Subcutaneous adipose tissue (tissue), 4 donors: ENCODE results near the gene BPNT1. TPM values are rescaled to one million over a fixed set of nuclear protein-coding genes. Genes with fewer than 3 reads are reported as not detected.

ENCODE experiments used
- CTCF ChIP-seq: fragments of 450-650 bp; IDR thresholded peaks from one replicate; pipeline ENCODE4 v1.5.1; 2016; ENCODE audit warnings: low read depth, mild to moderate bottlenecking, control low read depth, antibody characterized with exemption, moderate library complexity
- total RNA-seq, 4 donors: library from RNA; depleted of rRNA; stranded (reverse); fragments of >200 nt; gene quantifications; one replicate each; pipeline ENCODE4 v1.1.0, GENCODE V29; 2016

Gene BPNT1
- total RNA-seq, 4 donors from 2014 or later = 12.4 to 19.0 (median 15.6) TPM

GRCh38 chr1:220093361-220094015, 3.9 kb upstream of the BPNT1 start:
- no peak for TF ChIP-seq CTCF

DNA sequence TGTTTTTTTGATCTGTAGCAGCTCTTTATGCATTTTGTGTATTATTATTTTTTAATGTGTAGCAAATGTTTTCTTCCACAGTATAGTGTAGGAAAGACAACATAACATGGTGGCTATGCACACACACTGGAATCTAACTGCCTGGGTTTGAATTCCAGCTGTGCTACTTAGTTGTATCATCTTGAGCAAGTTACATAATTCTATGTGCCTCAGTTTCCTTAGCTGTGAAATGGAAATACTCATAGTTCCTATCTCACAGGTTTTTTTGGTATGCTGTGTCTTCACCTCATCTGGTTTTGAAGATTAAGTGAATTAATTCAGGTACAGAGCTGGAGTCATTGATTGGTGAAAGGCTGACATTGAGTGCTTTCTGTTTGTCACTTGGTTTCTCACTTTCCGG, 3.1 kb upstream of the BPNT1 start:
- TF ChIP-seq CTCF = no peak

DNA sequence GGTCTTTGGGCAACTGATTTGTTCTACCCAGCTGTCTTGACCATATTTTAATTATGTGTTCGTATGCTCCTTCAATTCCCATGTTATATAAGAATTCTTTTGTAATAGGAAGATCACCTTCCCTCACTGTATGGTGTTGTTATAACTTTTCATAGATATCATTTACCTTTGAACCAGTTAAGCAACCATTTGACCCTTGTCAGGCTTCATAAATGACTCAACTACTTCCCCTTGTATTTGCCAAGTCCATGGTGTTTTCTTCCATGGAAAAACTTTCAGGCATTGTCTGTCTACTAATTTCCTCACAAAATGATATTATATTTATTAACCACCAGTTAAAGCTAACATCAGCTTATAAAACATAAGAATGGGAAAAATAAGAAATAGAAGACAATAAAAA, 5.1 kb downstream of the BPNT1 start:
- TF ChIP-seq CTCF = no peak

GRCh38 chr1:220077887-220078286, 11.7 kb downstream of the BPNT1 start:
- TF ChIP-seq CTCF = no peak

DNA sequence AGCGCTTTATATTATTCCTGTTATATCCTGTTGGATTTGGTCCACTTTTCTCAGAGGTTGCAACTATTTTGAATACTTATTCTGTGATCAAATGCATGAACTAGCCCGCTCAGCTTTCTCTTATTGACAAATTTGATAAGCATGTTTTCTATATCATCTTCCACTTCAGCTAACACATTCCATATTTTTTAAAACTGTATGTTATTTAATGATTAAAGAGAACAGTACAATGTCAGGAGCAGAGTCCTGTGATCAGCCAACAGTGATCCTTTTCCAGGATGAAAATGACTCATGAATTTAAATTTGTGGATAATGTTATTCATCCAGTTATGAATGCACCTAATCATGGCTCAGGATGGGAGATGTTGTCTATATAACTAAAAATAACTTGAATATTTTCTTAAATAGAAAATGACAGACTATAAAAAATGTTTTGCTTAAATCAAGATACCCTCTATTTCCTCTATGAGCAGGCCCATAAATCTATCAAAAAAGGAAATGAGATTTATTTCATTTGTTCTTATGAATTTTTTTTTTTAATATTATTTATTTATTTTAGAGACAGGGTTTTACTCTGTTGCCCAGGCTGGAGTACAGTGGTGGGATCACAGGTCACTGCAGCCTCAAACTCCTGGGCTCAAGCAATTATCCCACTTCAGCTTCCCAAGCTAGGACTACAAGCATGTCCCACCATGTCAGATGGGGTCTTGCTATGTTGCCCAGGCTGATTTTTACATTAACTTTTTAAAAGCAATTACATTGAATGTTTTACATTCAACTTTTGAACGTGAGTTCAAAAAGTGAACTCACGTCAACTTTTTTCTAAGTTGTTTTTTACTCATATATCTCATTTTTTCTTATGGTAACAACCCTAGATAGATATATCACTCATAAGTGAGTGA, 12.5 kb downstream of the BPNT1 start:
- TF ChIP-seq CTCF = no peak

DNA sequence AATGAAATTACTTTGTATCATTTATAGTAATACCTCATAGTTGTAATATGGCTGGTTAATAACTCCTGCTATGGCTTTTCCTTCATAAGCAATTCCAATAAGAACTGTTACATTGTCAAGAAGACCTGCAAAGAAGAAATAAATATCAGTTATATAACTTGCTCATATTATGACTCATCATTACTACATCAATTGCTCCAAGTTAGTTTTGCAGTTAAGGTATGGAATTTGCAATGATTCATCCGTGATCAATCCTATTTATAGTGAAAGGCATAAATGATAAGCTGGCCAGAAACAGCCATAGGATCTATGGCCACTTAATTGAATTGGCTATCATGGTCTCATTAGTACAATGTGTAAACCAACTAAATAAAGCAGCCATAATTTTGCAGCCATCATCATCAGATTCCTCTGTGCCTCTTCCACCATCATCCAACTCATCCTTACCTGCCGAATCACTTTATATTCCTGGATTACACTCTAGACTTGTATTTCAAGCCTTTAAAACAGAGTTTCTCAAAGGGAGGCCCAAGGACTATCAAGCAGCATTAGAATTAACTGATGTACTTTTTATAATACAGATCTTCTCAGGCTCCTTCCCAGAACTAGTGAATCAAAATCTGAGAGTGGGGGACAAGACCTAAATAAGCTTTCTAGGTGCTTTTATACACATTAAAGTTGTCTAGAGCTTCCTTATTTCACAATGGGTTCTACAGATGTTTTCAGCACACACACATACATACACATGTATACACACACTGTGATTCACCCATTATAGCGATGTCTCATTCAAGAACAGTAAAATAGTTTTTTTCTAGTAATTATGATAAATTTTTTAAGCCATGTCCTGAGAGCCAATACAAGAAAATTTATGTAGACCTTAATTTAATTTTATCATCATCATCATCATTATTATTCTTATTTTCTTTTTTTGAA, 22.1 kb downstream of the BPNT1 start:
- TF ChIP-seq CTCF = no peak
